Measurements from ENCODE around the gene PMM2.
"Not testable (repeated sequence)": the region's sequence is repeated elsewhere in the genome, so short reads cannot be mapped to it uniquely, and the experiment has no call there.

GRCh38 chr16:8786316-8786715 lies 11.3 kb upstream of the PMM2 start:
- TF ChIP-seq EZH2 (IDR thresholded peaks at IDR 0.05; ENCODE audit: low read depth, unreplicated experiment); CTCF (conservative IDR thresholded peaks at IDR 0.05; ENCODE audit: low read depth in 2 of 2); JUNB (IDR thresholded peaks at IDR 0.05; ENCODE audit: unreplicated experiment); EZH2phosphoT487 (IDR thresholded peaks at IDR 0.05; ENCODE audit: unreplicated experiment); CREB1 (CRISPR knock-in tag; IDR thresholded peaks at IDR 0.05; ENCODE audit: low read depth); POLR2AphosphoS5 (IDR thresholded peaks at IDR 0.05; ENCODE audit: low read depth); REST (IDR thresholded peaks at IDR 0.05; ENCODE audit: unreplicated experiment); ZNF331 (CRISPR knock-in tag; IDR thresholded peaks at IDR 0.05; ENCODE audit: low read depth); ZNF462 (CRISPR knock-in tag; IDR thresholded peaks at IDR 0.05); ZNF114 (CRISPR knock-in tag; IDR thresholded peaks at IDR 0.05); ETS1 (IDR thresholded peaks at IDR 0.05); STAT1 (IDR thresholded peaks at IDR 0.05; ENCODE audit: unreplicated experiment); NANOG (IDR thresholded peaks at IDR 0.05; ENCODE audit: borderline replicate concordance): not testable (repeated sequence)
